HG02938 (cell line): ENCODE measurements around the gene CPNE4.
A peak's percentile ranks its signal among the peaks of the same experiment; 100 is the strongest.

Experiments used
- ATAC-seq: cut with Tn5 transposase; IDR thresholded peaks from one replicate; pipeline ENCODE4 v1.9.1; 2021; ENCODE audit warnings: mild to moderate bottlenecking, moderate library complexity; ENCODE audit not compliant: unreplicated experiment

Gene CPNE4

GRCh38 chr3:131616719-131617118 lies 418.1 kb downstream of the CPNE4 start:
- ATAC-seq = no peak

GRCh38 chr3:131612745-131613144 lies 422.1 kb downstream of the CPNE4 start:
- ATAC-seq = no peak

DNA sequence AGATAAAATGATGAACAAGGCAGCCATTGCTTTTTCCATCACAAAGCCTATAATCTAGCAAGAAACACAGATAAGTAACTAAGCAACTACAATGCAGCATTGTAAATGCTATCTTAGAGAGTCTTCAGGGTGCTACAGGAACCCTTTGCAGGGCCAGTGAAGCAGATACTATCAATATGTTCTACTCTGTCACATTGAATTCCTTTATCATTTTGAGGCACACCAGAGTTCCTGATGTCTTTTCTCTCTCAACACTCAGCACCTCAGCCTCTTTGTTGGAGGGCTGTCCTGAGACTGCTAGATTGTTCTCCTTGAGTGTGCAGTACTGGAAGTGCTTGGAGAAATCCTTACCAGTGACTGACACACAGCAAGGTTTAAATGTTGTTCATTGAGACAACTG lies 424.6 kb downstream of the CPNE4 start:
- ATAC-seq = no peak

DNA sequence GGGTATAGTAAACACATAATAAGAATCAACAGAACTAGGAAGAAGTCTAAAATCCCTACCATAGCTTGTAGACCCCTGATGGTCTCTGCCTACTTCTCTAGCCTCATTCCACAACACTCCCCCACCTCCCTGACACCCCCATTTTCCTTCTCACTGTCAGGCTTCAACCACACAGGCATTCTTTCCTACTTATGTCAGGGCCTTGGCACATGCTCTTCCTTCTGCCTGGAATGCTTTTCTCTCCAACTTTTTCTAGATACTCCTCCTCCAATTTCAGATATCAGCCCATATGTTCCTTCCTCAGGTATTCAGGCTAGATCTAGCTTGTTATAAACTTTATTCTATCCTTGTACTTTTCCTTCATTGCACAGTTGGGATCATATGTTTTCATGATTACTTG lies 426.1 kb downstream of the CPNE4 start:
- no peak for ATAC-seq

DNA sequence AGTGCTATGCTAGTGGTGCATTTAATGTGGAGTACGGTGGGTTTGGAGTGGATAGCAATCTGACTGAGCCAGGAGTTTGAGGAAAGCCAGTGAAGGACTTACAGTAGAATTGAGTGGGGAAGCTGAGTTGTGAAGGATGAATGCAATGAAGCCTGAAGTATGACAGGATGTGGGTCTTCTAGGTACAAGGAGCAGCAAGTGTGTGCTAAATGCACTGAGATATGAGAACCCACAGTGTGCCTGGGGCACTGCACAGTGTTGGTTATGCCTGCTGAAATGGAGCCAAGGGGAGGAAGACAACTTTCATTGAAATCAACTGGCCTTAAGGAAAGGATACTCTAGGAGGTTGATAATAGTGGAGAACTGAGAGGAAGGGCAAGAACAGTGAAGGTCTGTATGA lies 426.5 kb downstream of the CPNE4 start:
- ATAC-seq = no peak

- ATAC-seq = no peak
These were observed 428.9 kb downstream of the CPNE4 start for GRCh38 chr3:131605916-131606315.

DNA sequence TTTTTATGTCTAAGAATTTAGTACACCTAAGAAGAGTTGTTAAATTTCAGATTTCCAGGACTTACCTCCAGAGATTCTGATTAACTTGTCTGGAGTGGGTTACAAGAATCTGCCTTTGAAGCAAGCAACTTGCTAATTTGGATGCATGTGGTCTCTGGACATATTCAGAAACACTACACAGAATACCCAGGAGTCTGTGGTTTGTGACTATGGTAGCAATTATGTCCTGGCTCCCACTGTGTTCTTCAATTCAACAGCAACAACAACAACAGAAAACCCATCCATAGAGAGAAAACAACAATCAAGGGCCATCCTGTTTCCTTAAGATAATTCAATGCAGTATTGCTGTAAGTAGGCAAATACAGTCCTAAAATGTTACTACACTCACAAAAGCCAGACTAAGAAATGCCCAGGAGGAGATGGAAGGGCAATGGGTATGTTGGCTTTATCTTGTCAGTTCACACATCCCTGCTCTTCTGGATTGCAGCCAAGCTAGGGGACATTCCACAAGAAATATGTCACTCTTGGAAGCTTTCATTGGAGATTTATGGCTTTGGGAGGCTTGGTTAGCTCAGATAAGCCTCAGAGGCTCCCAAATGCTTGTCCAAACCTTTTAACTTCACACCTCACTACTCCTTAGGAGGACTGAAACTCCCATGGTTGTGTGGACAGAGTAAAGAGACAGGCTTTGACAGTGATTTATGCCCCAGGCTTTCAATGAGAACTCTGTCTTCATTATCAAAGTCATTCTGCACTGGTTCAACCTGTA lies 432.6 kb downstream of the CPNE4 start:
- ATAC-seq = no peak

DNA sequence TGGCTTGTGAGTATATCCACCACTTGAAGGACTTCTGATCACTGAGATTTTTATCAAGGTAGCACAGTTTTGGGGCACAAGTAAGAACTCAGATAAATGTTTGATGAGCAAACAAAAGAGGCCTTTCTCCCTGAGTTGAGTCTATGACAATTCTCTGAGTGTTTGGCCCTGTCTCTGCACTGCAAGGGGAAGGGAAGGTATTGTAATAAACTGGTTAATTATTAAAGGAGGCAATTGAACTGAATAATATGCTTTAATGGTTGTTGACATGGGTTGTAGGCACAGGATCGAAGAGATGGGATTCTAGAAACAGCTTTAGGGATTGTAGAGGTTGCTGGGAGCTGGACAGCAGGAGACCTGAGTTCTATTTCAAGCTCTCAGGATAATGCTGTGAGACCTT lies 437.0 kb downstream of the CPNE4 start:
- ATAC-seq = no peak

DNA sequence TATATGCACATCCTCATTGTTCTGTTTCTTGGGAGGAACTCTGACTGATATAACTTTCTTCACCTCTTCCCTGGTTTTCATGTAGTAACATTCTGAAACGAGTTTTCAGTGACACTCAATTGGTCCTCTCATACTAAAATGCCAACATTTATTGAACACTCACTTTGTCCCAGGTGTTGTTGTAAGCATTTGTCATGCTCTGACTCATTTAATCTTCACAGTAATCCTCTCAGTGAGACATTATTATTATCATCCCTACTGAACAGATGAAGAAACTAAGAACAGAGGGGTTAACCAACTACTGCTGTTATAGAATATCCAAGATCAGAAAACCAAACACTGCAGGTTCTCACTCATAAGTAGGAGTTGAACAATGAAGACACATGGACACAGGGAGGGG lies 437.9 kb downstream of the CPNE4 start:
- no peak for ATAC-seq

GRCh38 chr3:131591394-131592014 lies 443.3 kb downstream of the CPNE4 start:
- no peak for ATAC-seq

GRCh38 chr3:131586277-131586676 lies 448.5 kb downstream of the CPNE4 start:
- ATAC-seq = no peak

DNA sequence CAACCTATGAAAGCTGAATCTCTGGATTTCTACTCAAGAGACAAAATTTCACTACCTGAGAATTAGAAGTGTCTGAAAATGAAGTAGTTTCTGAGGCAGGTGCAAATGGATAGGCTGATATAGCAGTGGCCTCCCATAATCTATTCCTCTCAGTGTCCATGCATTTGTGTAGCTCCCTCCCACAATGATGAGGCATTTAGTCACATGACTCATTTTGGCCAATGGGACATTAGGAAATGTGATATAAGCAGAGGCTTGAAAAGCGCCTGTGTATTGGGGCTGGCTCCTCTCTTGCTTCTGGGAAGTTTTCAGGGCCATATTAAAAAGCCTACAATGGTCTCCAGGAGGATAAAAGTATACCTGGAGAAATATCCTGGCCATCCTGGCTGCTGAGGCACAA lies 452.4 kb downstream of the CPNE4 start:
- no peak for ATAC-seq

DNA sequence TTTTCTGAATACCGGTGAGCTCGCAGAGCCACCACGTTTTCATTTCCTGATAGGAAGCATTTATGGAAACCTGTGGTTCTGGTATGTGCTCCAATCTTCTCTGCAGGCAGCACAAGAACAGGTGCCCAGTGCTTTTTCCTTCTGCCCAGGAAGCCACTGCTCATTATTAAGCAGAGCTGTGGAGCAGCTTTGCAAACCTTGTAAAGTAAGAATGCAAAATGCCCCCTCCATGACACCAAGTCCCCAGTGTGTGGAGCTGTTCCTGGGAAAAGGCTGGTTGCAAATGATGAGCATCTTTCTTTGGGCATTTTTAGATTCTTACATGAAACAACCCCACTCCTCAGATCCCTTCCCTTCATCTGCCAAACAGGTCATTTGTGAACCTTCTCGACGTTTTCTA lies 466.4 kb downstream of the CPNE4 start:
- no peak for ATAC-seq

GRCh38 chr3:131564812-131565211 lies 470.0 kb downstream of the CPNE4 start:
- ATAC-seq = no peak

DNA sequence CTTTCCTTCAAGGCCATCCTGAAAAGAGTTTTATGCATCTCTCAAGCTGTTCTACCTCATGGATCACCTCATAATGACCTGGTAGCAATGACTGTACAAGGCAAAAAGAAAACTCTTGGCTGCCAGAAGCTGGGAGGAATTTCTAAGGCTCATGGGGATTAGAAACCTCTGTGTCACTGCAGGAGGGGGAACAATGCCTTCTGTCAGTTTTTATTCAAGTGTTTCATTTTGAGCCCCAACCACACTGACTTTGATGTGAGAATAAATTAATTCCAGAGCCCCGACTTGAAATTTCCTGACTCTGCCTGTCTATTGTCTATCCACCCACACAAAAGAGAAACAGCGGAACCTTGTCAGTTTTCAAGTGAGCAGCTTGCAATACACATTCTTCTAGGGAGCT lies 473.3 kb downstream of the CPNE4 start:
- no peak for ATAC-seq

DNA sequence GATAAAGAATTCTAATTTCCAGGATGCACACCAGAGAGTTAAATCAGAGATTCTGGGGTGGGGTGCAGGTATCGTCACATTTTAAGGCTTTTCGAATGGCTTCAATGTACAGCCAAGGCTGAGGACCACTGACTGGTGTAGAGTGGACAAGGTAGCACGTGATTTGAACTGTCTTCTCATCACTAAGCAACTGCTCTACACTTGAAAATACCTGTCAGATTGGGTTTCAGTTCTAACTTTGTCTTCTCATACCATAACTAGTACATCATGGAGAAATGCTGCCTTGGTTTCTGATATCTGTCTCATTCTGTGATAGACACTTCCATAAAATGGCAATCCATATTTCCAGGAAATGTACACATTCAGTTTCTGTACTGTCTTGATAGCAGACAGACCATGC lies 474.0 kb downstream of the CPNE4 start:
- ATAC-seq = no peak

DNA sequence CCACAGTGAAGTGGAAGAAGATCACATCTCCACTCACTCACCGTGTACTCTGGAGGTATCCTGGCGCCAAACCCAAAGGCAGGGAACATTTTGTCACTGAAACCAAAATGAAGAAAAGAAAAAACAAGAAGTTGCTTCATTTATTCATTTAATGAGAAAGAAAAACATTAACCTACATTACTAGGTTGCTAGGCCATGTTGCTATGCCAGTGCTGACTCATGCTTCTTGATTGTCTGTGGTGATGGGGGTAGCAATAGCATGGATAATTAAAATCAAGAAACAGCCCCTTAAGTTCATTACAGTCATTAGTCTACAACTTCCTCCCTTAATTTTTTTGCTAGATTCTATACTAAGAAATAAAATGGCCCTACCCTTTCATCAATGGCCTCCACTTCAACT lies 479.4 kb downstream of the CPNE4 start:
- ATAC-seq = no peak

DNA sequence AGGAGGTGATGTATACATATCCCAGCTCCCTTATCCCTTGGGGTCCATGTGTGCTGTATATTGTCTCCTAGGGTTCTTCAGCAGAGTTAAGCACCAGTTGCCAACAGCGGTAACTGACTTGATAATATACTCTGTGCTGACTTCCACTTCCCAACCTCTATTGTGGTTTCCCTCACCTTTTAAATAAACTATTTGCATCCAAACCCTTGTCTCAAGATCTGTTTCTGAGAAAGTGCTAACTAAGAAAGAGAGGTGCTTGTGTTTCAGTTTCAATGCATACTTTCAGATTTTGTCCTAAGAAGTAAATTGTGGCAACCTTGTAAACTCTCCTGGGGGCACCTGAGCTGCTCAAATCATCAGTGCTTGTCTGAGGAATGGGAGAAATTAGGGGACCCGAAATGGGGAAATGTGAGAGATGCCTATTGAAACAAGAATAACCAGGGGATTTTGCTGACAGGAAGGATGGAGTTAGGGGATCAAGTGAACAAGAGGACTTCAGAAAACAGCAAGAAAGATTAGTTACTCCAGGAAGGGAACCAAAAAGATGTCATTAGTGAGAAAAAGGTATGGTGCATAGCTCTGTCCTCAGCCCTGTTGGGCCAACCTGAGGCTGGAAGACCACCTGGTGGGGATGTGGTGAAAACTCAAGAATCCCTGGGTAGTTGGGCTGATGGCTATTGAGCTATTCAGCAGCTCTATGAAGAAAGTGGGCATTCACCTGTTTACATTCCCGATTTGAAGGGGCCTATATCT lies 481.1 kb downstream of the CPNE4 start:
- ATAC-seq = peak; percentile 96

DNA sequence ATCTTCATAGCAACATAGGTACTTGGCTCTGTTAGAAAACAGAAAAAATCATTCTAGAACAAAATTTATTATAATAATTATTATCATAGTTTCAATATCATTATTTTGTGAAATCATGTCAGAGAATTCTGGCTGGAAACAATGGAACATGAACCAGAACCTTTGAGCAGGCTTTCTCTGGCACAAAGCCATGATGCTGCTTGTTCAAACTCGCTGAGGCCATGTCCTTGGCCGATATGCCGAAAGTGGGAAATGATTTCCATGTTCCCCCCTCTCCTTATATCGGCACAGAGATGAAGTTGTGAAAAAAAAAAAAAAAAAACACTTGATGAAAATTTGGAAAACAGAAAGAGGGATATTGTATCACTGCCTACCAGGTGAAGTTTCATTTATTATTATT lies 483.1 kb downstream of the CPNE4 start:
- ATAC-seq = no peak

GRCh38 chr3:131550562-131551465 lies 484.0 kb downstream of the CPNE4 start:
- no peak for ATAC-seq

GRCh38 chr3:131549340-131549739 lies 485.5 kb downstream of the CPNE4 start:
- ATAC-seq = no peak
